HS-27A (cell line): ENCODE data around the gene ANKRD18B.
"Not testable (repeated sequence)": the region's sequence is repeated elsewhere in the genome, so short reads cannot be mapped to it uniquely, and the experiment has no call there.

ENCODE experiments used
- DNase-seq: peaks from one replicate; pipeline ENCODE4 v3.0.0-alpha.2; 2012; ENCODE audit warnings: low read depth, missing footprints

The ANKRD18B gene

GRCh38 chr9:33523397-33524305 is at the start of gene ANKRD18B:
Gene ANKRD18B, plus strand, starts transcription at chr9:33524251. Its CDS starts 239 bp downstream, at chr9:33524490.
- DNase-seq = peak; percentile 24

- no peak for DNase-seq
Measured at GRCh38 chr9:33475357-33475756, 48.7 kb upstream of the ANKRD18B start.

GRCh38 chr9:33476503-33476902 is 47.5 kb upstream of the ANKRD18B start:
- DNase-seq = no peak

GRCh38 chr9:33480106-33480505 is 43.9 kb upstream of the ANKRD18B start:
- DNase-seq = no peak

GRCh38 chr9:33480976-33481375 is 43.1 kb upstream of the ANKRD18B start:
- no peak for DNase-seq

- not testable (repeated sequence) for DNase-seq
Measured at GRCh38 chr9:33485312-33485711, 38.7 kb upstream of the ANKRD18B start.

GRCh38 chr9:33489066-33489465 is 35.0 kb upstream of the ANKRD18B start:
- DNase-seq = no peak

- not testable (repeated sequence) for DNase-seq
Measured at GRCh38 chr9:33493819-33494218, 30.2 kb upstream of the ANKRD18B start.

GRCh38 chr9:33498387-33498786 is 25.7 kb upstream of the ANKRD18B start:
- DNase-seq = no peak

- DNase-seq = peak; percentile 96
Measured at GRCh38 chr9:33506626-33507370, 17.3 kb upstream of the ANKRD18B start.

GRCh38 chr9:33510262-33511183 is 13.5 kb upstream of the ANKRD18B start:
- DNase-seq = peak; percentile 59

GRCh38 chr9:33511184-33511517 is 12.9 kb upstream of the ANKRD18B start:
- not testable (repeated sequence) for DNase-seq

GRCh38 chr9:33512535-33512934 is 11.5 kb upstream of the ANKRD18B start:
- not testable (repeated sequence) for DNase-seq

- not testable (repeated sequence) for DNase-seq
Measured at GRCh38 chr9:33515342-33515995, 8.6 kb upstream of the ANKRD18B start.

- DNase-seq = not testable (repeated sequence)
Measured at GRCh38 chr9:33516397-33516796, 7.7 kb upstream of the ANKRD18B start.

GRCh38 chr9:33517373-33517772 is 6.7 kb upstream of the ANKRD18B start:
- DNase-seq = peak; percentile 22

- DNase-seq = peak; percentile 39
Measured at GRCh38 chr9:33517934-33518577, 6.0 kb upstream of the ANKRD18B start.

- DNase-seq = not testable (repeated sequence)
Measured at GRCh38 chr9:33521861-33522260, 2.2 kb upstream of the ANKRD18B start.

GRCh38 chr9:33524306-33524947 is 376 bp downstream of the ANKRD18B start:
- DNase-seq = no peak

GRCh38 chr9:33528069-33528468 is 4.0 kb downstream of the ANKRD18B start:
- DNase-seq = not testable (repeated sequence)
